ENCODE data around the gene RNASET2. TPM values are rescaled to one million over a fixed set of nuclear protein-coding genes. Genes with fewer than 3 reads are reported as not detected.

The RNASET2 gene
- total and polyA plus RNA-seq, 10 of the 15 experiments (the other 5 are each of a cell fraction or from before 2014, with no cell fraction given), result 5.5 to 225 (median 50.2) TPM

DNA sequence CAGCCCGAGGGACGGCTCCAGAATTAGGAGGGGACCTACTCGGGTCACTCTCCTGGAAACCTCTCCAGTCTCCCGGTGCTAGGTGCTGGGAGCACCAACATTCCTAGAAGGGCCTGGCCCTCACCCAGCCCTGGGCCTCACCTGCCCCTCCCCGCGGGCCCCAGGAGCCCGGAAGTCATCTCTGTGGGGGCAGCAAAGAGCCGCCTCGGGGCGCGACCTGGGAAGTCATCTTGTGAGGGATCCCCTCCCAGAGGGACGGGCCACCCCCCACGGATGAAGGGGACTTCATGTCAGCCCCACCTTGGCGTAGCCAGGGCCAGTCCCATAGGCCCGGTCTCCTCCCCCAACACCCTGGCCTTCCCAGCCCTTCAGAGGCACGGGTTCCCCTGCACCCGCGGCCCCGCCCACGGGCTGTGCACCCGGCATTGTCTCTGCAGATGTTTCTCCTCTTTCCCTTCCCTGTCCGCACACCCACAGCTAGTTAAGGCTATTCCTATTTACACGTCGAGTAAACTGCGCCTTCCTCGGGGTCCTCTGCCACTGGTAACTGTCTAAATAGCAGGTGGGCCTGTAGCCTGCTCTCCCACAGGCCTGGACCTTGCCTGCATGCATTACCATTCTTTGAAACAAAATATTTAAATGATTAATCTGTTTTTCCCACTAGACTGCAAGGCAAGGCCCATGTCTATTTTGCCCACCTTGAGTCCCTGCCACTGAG is 896 bp upstream of the RNASET2 start (continued):
- TF ChIP-seq PBX3 (IDR thresholded peaks at IDR 0.05; ENCODE audit: insufficient replicate concordance, low read depth, low read length) (no peak), NR2C1 (IDR thresholded peaks at IDR 0.05) (peak; percentile 64), ZNF622 (IDR thresholded peaks at IDR 0.05) (no peak), SREBF1 (IDR thresholded peaks at IDR 0.05; ENCODE audit: low read length) (no peak), KLF5 (IDR thresholded peaks at IDR 0.05; ENCODE audit: partially characterized antibody) (no peak), ZNF274 (IDR thresholded peaks at IDR 0.05; ENCODE audit: insufficient read depth, insufficient read length) (no peak), RUNX3 (IDR thresholded peaks at IDR 0.05; ENCODE audit: low read length) (no peak), PKNOX1 (IDR thresholded peaks at IDR 0.05) (no peak), ZBTB33 (IDR thresholded peaks at IDR 0.05) (no peak), ZNF687 (IDR thresholded peaks at IDR 0.05) (no peak), POLR2AphosphoS5 (IDR thresholded peaks at IDR 0.05; ENCODE audit: low read length) (no peak; the same call in 1 of the 2 replicates), TCF3 (IDR thresholded peaks at IDR 0.05; ENCODE audit: borderline replicate concordance, insufficient read depth, low read depth, low read length) (peak; percentile 75), SPI1 (IDR thresholded peaks at IDR 0.05; ENCODE audit: borderline replicate concordance, insufficient read depth, low read depth, low read length) (no peak), CHD1 (IDR thresholded peaks at IDR 0.05; ENCODE audit: low read depth, low read length) (no peak)
- TF ChIP-seq, protein P1, sequence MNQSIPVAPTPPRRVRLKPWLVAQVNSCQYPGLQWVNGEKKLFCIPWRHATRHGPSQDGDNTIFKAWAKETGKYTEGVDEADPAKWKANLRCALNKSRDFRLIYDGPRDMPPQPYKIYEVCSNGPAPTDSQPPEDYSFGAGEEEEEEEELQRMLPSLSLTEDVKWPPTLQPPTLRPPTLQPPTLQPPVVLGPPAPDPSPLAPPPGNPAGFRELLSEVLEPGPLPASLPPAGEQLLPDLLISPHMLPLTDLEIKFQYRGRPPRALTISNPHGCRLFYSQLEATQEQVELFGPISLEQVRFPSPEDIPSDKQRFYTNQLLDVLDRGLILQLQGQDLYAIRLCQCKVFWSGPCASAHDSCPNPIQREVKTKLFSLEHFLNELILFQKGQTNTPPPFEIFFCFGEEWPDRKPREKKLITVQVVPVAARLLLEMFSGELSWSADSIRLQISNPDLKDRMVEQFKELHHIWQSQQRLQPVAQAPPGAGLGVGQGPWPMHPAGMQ (IDR thresholded peaks at IDR 0.05; ENCODE audit: borderline replicate concordance), result no peak
- TF ChIP-seq, protein P2, sequence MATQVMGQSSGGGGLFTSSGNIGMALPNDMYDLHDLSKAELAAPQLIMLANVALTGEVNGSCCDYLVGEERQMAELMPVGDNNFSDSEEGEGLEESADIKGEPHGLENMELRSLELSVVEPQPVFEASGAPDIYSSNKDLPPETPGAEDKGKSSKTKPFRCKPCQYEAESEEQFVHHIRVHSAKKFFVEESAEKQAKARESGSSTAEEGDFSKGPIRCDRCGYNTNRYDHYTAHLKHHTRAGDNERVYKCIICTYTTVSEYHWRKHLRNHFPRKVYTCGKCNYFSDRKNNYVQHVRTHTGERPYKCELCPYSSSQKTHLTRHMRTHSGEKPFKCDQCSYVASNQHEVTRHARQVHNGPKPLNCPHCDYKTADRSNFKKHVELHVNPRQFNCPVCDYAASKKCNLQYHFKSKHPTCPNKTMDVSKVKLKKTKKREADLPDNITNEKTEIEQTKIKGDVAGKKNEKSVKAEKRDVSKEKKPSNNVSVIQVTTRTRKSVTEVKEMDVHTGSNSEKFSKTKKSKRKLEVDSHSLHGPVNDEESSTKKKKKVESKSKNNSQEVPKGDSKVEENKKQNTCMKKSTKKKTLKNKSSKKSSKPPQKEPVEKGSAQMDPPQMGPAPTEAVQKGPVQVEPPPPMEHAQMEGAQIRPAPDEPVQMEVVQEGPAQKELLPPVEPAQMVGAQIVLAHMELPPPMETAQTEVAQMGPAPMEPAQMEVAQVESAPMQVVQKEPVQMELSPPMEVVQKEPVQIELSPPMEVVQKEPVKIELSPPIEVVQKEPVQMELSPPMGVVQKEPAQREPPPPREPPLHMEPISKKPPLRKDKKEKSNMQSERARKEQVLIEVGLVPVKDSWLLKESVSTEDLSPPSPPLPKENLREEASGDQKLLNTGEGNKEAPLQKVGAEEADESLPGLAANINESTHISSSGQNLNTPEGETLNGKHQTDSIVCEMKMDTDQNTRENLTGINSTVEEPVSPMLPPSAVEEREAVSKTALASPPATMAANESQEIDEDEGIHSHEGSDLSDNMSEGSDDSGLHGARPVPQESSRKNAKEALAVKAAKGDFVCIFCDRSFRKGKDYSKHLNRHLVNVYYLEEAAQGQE (IDR thresholded peaks at IDR 0.05; ENCODE audit: low read depth, low read length), result no peak

Measured in GM12878 (cell line).